Activated T-cell treated with anti-CD3 and anti-CD28 coated beads, Interleukin-2, amount 50 U/mL, for 24 hours (primary cell): Measurements from ENCODE around the gene CCL24.
"Not testable (repeated sequence)": the region's sequence is repeated elsewhere in the genome, so short reads cannot be mapped to it uniquely, and the experiment has no call there.

Source experiments
- DNase-seq: peaks from one replicate; pipeline ENCODE4 v3.0.0-alpha.2; 2020
- H3K27ac Mint-ChIP-seq: 2 replicates; pipeline ENCODE4 v1.8.0; 2020; ENCODE audit warnings: mild to moderate bottlenecking, mixed read lengths
- H3K27me3 Mint-ChIP-seq: 2 replicates; pipeline ENCODE4 v1.8.0; 2020; ENCODE audit warnings: mixed read lengths
- H3K36me3 Mint-ChIP-seq: 2 replicates; pipeline ENCODE4 v1.8.0; 2020; ENCODE audit warnings: low read depth, mixed read lengths
- H3K4me1 Mint-ChIP-seq: 2 replicates; pipeline ENCODE4 v1.8.0; 2020; ENCODE audit warnings: low read depth, mixed read lengths
- H3K4me3 Mint-ChIP-seq: 2 replicates; pipeline ENCODE4 v1.8.0; 2020; ENCODE audit warnings: mild to moderate bottlenecking, moderate library complexity, mixed read lengths
- H3K9me3 Mint-ChIP-seq: 2 replicates; pipeline ENCODE4 v1.8.0; 2020; ENCODE audit warnings: mixed read lengths

CCL24 gene

DNA sequence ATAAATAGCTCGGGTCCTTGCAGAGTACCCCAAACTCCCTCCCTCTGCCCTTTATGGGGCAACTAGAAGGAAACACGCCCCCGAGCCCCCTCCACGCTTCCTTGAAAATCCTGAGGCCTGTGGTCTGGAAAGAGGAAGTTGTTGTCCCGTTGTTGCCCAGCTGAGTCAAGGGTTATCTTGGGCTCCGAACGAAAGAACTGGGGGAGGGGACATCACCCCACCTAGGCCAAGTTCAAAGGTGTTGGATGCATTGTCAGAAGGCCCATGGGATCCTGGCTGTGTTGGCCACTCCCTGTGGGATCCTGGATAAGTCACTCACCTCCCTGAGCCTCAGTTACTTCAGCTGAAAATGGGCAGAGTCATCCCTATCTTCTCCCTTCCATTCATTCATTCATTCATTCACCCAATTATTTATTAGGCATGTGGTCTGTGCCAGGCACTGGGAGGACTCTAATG lies at the start of gene CCL24:
Gene CCL24, minus strand, starts transcription at position 26 of the 456 bp plus-strand sequence. CDS start 91 bp downstream, outside the sequence.
- no peak for DNase-seq
- Mint-ChIP-seq H3K27me3 (peaks cover 10% of the 10 kb centered on the region), H3K4me1 (no peaks in the 10 kb centered on the region), H3K36me3 (no peaks in the 10 kb centered on the region), H3K4me3 (no peak within 1 kb of the TSS), H3K27ac (no peak within 1 kb of the TSS), H3K9me3 (no peaks in the 10 kb centered on the region)

DNA sequence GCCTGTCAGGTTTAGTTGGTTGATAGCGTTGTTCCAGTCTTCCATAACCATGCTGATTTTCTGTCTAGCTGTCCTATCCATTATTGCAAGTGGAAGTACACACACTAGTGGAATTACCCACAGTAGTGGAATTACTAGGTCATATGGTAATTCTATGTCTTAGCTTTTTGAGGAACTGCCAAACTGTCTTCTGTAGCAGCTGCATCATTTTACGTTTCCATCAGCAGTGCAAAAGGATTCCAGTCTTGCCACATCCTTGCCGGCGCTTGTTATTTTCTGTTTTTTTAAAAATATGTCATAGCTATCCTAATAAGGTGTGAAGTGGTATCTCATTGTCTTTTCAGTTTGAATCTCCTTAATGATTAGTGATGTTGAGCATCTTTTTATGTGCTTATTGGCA lies 48.0 kb upstream of the CCL24 start:
- DNase-seq = no peak
- no peak overlapping the region for H3K27ac Mint-ChIP-seq
- H3K36me3 Mint-ChIP-seq = no peaks in the 10 kb centered on the region
- H3K27me3 Mint-ChIP-seq = peaks cover 8% of the 10 kb centered on the region
- H3K4me3 Mint-ChIP-seq = no peak overlapping the region
- peaks cover 6% of the 10 kb centered on the region for H3K4me1 Mint-ChIP-seq
- no peaks in the 10 kb centered on the region for H3K9me3 Mint-ChIP-seq

DNA sequence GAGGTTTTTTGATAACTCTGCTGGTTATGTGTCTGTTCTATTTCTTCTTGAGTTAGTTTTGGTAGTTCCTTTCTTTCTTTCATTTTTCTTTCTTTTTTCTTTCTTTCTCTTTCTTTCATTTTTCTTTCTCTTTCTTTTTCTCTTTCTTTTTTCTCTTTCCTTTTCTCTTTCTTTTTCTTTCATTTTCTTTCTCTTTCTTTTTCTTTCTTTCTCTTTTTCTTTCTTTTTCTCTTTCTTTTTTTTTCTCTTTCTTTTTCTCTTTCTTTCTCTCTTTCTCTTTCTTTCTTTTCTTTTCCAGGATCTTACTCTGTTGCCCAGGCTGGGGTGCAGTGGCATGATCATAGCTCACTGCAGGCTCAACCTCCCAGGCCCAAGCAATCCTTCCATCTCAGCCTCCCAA lies 44.8 kb upstream of the CCL24 start:
- H3K36me3 Mint-ChIP-seq = no peaks in the 10 kb centered on the region
- no peak for DNase-seq
- H3K4me1 Mint-ChIP-seq = peaks cover 2% of the 10 kb centered on the region
- H3K27me3 Mint-ChIP-seq = no peaks in the 10 kb centered on the region
- H3K27ac Mint-ChIP-seq = no peak overlapping the region
- no peaks in the 10 kb centered on the region for H3K9me3 Mint-ChIP-seq
- H3K4me3 Mint-ChIP-seq = no peak overlapping the region

- no peaks in the 10 kb centered on the region for H3K9me3 Mint-ChIP-seq
- H3K4me3 Mint-ChIP-seq = no peak overlapping the region
- no peaks in the 10 kb centered on the region for H3K27me3 Mint-ChIP-seq
- no peak for DNase-seq
- no peak overlapping the region for H3K27ac Mint-ChIP-seq
- peaks cover 2% of the 10 kb centered on the region for H3K4me1 Mint-ChIP-seq
- H3K36me3 Mint-ChIP-seq = no peaks in the 10 kb centered on the region
Measured at GRCh38 chr7:75856536-75856935, 42.9 kb upstream of the CCL24 start.

DNA sequence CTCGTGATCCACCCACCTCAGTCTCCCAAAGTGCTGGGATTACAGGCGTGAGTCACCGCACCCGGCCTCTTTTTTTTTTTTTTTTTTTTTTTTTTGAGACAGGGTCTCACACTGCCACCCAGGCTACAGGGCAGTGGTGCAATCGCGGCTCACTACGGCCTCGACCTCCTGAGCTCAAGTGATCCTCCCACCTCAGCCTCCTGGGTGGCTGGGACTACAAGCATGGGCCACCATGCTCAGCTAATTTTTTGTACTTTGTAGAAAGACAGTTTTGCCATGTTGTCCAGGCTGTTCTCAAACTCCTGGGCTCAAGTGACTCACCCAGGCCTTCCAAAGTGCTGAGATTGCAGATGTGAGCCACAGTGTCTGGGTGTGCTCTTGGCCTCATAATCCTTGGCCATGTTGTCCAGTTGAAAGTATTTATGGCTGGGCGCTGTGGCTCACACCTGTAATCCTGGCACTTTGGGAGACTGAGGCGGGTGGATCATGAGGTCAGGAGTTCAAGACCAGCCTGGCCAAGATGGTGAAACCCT lies 41.3 kb upstream of the CCL24 start:
- H3K36me3 Mint-ChIP-seq, H3K4me1 Mint-ChIP-seq, H3K27me3 Mint-ChIP-seq, H3K27ac Mint-ChIP-seq, H3K4me3 Mint-ChIP-seq, DNase-seq, H3K9me3 Mint-ChIP-seq: not testable (repeated sequence)

DNA sequence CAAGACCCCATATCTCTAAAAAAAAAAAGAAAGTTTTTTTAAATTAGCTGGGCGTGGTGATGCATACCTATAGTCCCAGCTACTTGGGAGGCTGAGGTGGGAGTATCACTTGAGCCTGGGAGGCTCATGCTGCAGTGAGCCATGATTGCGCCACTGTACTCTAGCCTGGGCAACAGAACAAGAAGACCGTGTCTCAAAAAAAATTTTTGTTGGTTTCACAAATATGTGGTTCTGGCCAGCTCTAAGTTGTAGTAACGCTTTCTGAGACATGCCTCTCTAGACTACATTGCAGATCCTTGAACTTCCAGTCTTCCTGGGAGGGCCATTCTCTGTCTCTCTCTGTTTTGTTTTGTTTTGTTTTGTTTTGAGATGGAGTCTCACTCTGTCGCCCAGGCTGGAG lies 40.6 kb upstream of the CCL24 start:
- DNase-seq = no peak
- H3K36me3 Mint-ChIP-seq = no peaks in the 10 kb centered on the region
- H3K27me3 Mint-ChIP-seq = no peaks in the 10 kb centered on the region
- H3K9me3 Mint-ChIP-seq = no peaks in the 10 kb centered on the region
- H3K4me3 Mint-ChIP-seq = no peak overlapping the region
- no peak overlapping the region for H3K27ac Mint-ChIP-seq
- H3K4me1 Mint-ChIP-seq = peaks cover 2% of the 10 kb centered on the region

DNA sequence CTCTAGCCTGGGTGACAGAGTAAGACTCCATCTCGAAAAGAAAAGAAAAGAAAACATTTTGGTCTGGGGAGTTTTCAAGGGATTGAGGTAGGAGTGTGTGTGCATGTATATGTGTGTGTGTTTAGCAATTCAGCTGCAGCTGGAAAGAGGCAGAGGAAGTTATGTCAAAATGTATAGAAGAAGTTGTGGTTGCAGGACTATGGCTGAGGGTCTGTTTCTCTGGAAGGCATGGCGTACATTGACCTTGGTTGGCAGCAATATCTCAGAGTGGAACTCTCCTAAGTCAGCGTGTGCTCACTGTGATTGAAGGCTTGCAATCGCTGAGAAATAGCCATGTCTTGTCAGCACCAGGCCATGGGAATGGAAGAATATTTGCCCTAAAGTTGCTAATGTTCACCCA lies 36.6 kb upstream of the CCL24 start:
- no peaks in the 10 kb centered on the region for H3K36me3 Mint-ChIP-seq
- H3K27ac Mint-ChIP-seq = no peak overlapping the region
- H3K4me1 Mint-ChIP-seq = no peaks in the 10 kb centered on the region
- H3K4me3 Mint-ChIP-seq = no peak overlapping the region
- no peaks in the 10 kb centered on the region for H3K9me3 Mint-ChIP-seq
- no peaks in the 10 kb centered on the region for H3K27me3 Mint-ChIP-seq
- DNase-seq = no peak

GRCh38 chr7:75849573-75849972 lies 36.0 kb upstream of the CCL24 start:
- Mint-ChIP-seq H3K27me3 (no peaks in the 10 kb centered on the region), H3K36me3 (no peaks in the 10 kb centered on the region), H3K4me3 (no peak overlapping the region), H3K4me1 (no peaks in the 10 kb centered on the region), H3K9me3 (no peaks in the 10 kb centered on the region), H3K27ac (no peak overlapping the region)
- DNase-seq = no peak

DNA sequence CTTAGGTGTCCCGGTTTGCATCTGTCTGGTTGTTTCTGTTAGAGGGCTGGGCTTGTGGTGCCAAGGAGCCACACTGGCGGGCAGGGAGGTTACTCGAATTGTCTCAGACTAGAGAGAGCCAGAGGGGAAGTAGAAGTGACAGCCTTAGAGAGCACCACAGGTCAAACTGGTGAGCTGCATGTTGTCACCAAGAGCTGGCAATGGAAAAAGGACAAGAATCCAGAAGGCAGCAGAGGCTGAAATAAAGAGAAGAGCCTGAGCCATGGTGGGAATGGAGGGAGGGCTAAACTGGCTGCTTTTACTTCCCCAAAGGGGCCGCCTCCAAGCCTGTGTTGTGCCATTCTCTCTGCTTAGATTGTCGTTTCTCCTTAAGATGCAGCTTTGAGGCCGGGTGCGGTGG lies 34.1 kb upstream of the CCL24 start:
- no peak overlapping the region for H3K4me3 Mint-ChIP-seq
- H3K4me1 Mint-ChIP-seq = peaks cover 11% of the 10 kb centered on the region
- no peaks in the 10 kb centered on the region for H3K36me3 Mint-ChIP-seq
- H3K9me3 Mint-ChIP-seq = no peaks in the 10 kb centered on the region
- no peak overlapping the region for H3K27ac Mint-ChIP-seq
- DNase-seq = no peak
- H3K27me3 Mint-ChIP-seq = no peaks in the 10 kb centered on the region

- not testable (repeated sequence) for H3K27ac Mint-ChIP-seq, H3K27me3 Mint-ChIP-seq, H3K4me3 Mint-ChIP-seq, DNase-seq, H3K36me3 Mint-ChIP-seq, H3K9me3 Mint-ChIP-seq
- peaks cover 16% of the 10 kb centered on the region for H3K4me1 Mint-ChIP-seq
Measured at GRCh38 chr7:75845132-75845531, 31.5 kb upstream of the CCL24 start.

DNA sequence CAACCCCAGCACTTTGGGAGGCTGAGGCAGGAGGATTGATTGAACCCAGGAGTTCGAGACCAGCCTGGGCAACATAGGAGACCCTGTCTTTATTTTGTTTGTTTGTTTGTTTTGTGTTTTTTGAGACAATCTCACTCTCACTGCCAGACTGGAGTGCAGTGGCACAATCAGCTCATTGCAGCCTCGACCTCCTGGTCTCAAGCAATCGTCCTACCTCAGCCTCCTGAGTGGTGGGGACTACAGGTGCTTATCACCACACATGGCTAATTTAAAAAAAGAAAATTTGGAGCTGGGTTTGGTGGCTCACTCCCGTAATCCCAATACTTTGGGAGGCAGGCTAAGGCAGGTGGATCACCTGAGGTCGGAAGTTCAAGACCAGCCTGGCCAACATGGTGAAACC lies 30.6 kb upstream of the CCL24 start:
- Mint-ChIP-seq H3K36me3 (no peaks in the 10 kb centered on the region), H3K27ac (no peak overlapping the region), H3K9me3 (no peaks in the 10 kb centered on the region), H3K4me3 (no peak overlapping the region), H3K4me1 (peaks cover 16% of the 10 kb centered on the region), H3K27me3 (no peaks in the 10 kb centered on the region)
- DNase-seq = no peak

GRCh38 chr7:75843613-75844116 lies 30.1 kb upstream of the CCL24 start:
- H3K36me3 Mint-ChIP-seq = no peaks in the 10 kb centered on the region
- H3K9me3 Mint-ChIP-seq = no peaks in the 10 kb centered on the region
- H3K4me1 Mint-ChIP-seq = peaks cover 16% of the 10 kb centered on the region
- H3K4me3 Mint-ChIP-seq = no peak overlapping the region
- no peak for DNase-seq
- H3K27me3 Mint-ChIP-seq = no peaks in the 10 kb centered on the region
- no peak overlapping the region for H3K27ac Mint-ChIP-seq

DNA sequence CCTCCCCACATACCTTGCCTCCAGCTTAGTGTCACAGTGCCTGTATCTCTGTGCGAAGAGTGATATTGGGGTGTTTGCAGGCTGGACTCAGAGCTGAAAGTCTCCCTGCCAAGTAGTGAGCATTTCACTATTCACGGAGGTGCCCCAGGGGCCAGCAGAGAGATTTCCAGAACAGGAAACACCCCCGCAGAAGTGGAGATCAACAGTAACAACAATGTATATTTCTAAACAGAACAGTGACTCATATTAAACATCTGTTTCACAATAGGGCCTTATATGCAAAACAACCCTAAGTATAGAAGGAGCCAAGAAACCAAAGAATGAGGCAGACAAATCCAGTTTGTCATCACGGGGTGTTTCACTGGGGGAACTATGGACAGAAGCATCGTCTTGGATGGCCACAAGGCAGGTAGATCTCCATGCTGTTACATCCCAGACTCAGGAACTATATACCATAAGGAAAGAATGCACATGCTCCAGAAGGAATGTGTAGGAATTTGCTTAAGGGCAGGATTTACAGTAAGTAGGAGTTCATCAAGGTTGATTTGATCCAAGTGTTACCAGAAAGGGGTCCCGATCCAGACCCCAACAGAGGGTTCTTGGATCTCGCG lies 29.3 kb upstream of the CCL24 start:
- Mint-ChIP-seq H3K27ac (peak overlapping the region; percentile 88), H3K4me3 (peak overlapping the region; percentile 55), H3K27me3 (no peaks in the 10 kb centered on the region), H3K4me1 (peaks cover 16% of the 10 kb centered on the region), H3K9me3 (no peaks in the 10 kb centered on the region), H3K36me3 (no peaks in the 10 kb centered on the region)
- peak; percentile 48 for DNase-seq

- Mint-ChIP-seq H3K4me1 (peaks cover 16% of the 10 kb centered on the region), H3K36me3 (no peaks in the 10 kb centered on the region), H3K27ac (no peak overlapping the region), H3K9me3 (no peaks in the 10 kb centered on the region), H3K27me3 (no peaks in the 10 kb centered on the region), H3K4me3 (no peak overlapping the region)
- DNase-seq = no peak
Measured at GRCh38 chr7:75840029-75840428, 26.4 kb upstream of the CCL24 start.

- not testable (repeated sequence) for H3K9me3 Mint-ChIP-seq, H3K27ac Mint-ChIP-seq, H3K4me3 Mint-ChIP-seq, H3K27me3 Mint-ChIP-seq, DNase-seq, H3K36me3 Mint-ChIP-seq
- peaks cover 12% of the 10 kb centered on the region for H3K4me1 Mint-ChIP-seq
Measured at GRCh38 chr7:75838281-75838930, 24.8 kb upstream of the CCL24 start.
